H1 (cell line): Measurements from ENCODE around the gene NIPAL3. TPM values are rescaled to one million over a fixed set of nuclear protein-coding genes. Genes with fewer than 3 reads are reported as not detected.

Source experiments
- CTCF ChIA-PET: fragments of 300-600 bp; sonication (Branson Sonifier 250); formaldehyde crosslinking; loops from one replicate; lab custom pipeline; 2021; ENCODE audit not compliant: partially characterized antibody; lab: Charles Lee
- POLR2A ChIA-PET: fragments of 300-600 bp; sonication (Branson Sonifier 250); formaldehyde crosslinking; loops from one replicate; lab custom pipeline; 2021; ENCODE audit warnings: inconsistent platforms; ENCODE audit not compliant: partially characterized antibody; lab: Charles Lee
- DNase-seq, 2 experiments: peaks; one replicate each; pipeline versions ENCODE4 v3.0.0 to v3.0.0-alpha.2; 2010 to 2022; ENCODE audit warnings: low spot score in 2 of 2, low read depth in 1 of 2, mixed read lengths in 1 of 2
- FAIRE-seq: peaks from 2 replicates; lab custom pipeline; 2011; peaks lifted over from hg19 to GRCh38; lab: Jason Lieb, UNC
- H2AFZ ChIP-seq: 2 replicates; pipeline ENCODE4 v1.8.1; 2012; ENCODE audit warnings: low read length, inconsistent platforms
- H2AK5ac ChIP-seq: 2 replicates; pipeline ENCODE4 v1.6.1; 2013; ENCODE audit warnings: low read depth, low read length
- H2BK120ac ChIP-seq: replicated peaks from 2 replicates; pipeline ENCODE3; 2013; ENCODE audit warnings: low read depth, low read length, inconsistent platforms
- H2BK12ac ChIP-seq: 2 replicates; pipeline ENCODE4 v1.6.1; 2013; ENCODE audit warnings: low read depth, low read length
- H2BK15ac ChIP-seq: 2 replicates; pipeline ENCODE4 v1.6.1; 2013; ENCODE audit warnings: low read length
- H2BK20ac ChIP-seq: 2 replicates; pipeline ENCODE4 v1.6.1; 2013; ENCODE audit warnings: low read length
- H2BK5ac ChIP-seq: 2 replicates; pipeline ENCODE4 v1.6.1; 2013; ENCODE audit warnings: low read depth, low read length
- H3K14ac ChIP-seq: 2 replicates; pipeline ENCODE4 v1.6.1; 2013; ENCODE audit warnings: inconsistent platforms; ENCODE audit not compliant: insufficient read length
- H3K18ac ChIP-seq: 2 replicates; pipeline ENCODE4 v1.6.1; 2013; ENCODE audit warnings: low read length; ENCODE audit errors: extremely low read depth
- H3K23ac ChIP-seq: 2 replicates; pipeline ENCODE4 v1.6.1; 2013; ENCODE audit warnings: inconsistent platforms; ENCODE audit not compliant: insufficient read length
- H3K23me2 ChIP-seq: 2 replicates; pipeline ENCODE4 v1.6.1; 2013; ENCODE audit warnings: low read depth, low read length
- H3K27ac ChIP-seq: 2 replicates; pipeline ENCODE4 v1.6.1; 2011; ENCODE audit warnings: low read depth, low read length, inconsistent platforms
- H3K27me3 ChIP-seq, 4 experiments: replicated peaks in 1 of 4; 1 replicate in 1 of 4; 2 replicates in 3 of 4; pipeline versions ENCODE4 v1.6.1 to v1.8.1; 2011 to 2013; ENCODE audit warnings: low read length in 3 of 4, mild to moderate bottlenecking in 3 of 4, inconsistent platforms in 2 of 4, mixed read lengths in 2 of 4, moderate library complexity in 1 of 4; ENCODE audit not compliant: control insufficient read depth in 3 of 4, insufficient read depth in 3 of 4; ENCODE audit errors: extremely low read depth in 1 of 4
- H3K36me3 ChIP-seq, 4 experiments: 2 replicates each; pipeline versions ENCODE4 v1.6.1 to v1.8.1; 2011 to 2013; ENCODE audit warnings: mild to moderate bottlenecking in 4 of 4, low read length in 3 of 4, moderate library complexity in 2 of 4, control low read depth in 1 of 4, inconsistent platforms in 1 of 4; ENCODE audit not compliant: insufficient read depth in 4 of 4, control insufficient read depth in 2 of 4
- H3K4ac ChIP-seq: replicated peaks from 2 replicates; pipeline ENCODE3; 2013; ENCODE audit warnings: low read length, low read depth, mixed read lengths, inconsistent platforms; ENCODE audit not compliant: insufficient read length
- H3K4me1 ChIP-seq, 4 experiments: replicated peaks in 1 of 4; 1 replicate in 1 of 4; 2 replicates in 3 of 4; pipeline versions ENCODE4 v1.6.1 to v1.8.1; 2011 to 2013; ENCODE audit warnings: low read length in 3 of 4, inconsistent platforms in 2 of 4, mixed read lengths in 1 of 4; ENCODE audit not compliant: insufficient read depth in 4 of 4, control insufficient read depth in 3 of 4
- H3K4me2 ChIP-seq, 2 experiments: 2 replicates each; pipeline versions ENCODE4 v1.6.1 to v1.8.1; 2011 to 2013; ENCODE audit warnings: low read depth in 2 of 2, low read length in 2 of 2, control low read depth in 1 of 2, inconsistent platforms in 1 of 2, mild to moderate bottlenecking in 1 of 2; ENCODE audit not compliant: insufficient read depth in 1 of 2
- H3K4me3 ChIP-seq, 4 experiments: fragments of 200-600, 300-600 bp in 1 of 4; sonication (generic), shearing (Covaris generic), sonication (Bioruptor Twin) in 1 of 4; 2 replicates each; pipeline versions ENCODE4 v1.5.1 to v1.8.1; 2011 to 2016; ENCODE audit warnings: low read length in 4 of 4, low read depth in 3 of 4, control low read depth in 2 of 4, inconsistent platforms in 2 of 4, mild to moderate bottlenecking in 2 of 4, mixed read lengths in 1 of 4, moderate library complexity in 1 of 4; ENCODE audit not compliant: insufficient read depth in 2 of 4; ENCODE audit errors: extremely low read depth in 1 of 4
- H3K56ac ChIP-seq: replicated peaks from 2 replicates; pipeline ENCODE3; 2013; ENCODE audit warnings: low read depth, mild to moderate bottlenecking, mixed read lengths, low read length, inconsistent platforms; ENCODE audit not compliant: insufficient read length
- H3K79me1 ChIP-seq: 2 replicates; pipeline ENCODE4 v1.6.1; 2013; ENCODE audit warnings: low read depth, low read length, control low read depth
- H3K79me2 ChIP-seq, 2 experiments: 2 replicates each; pipeline versions ENCODE4 v1.6.1 to v1.8.1; 2012 to 2013; ENCODE audit warnings: low read length in 2 of 2, mild to moderate bottlenecking in 2 of 2, inconsistent platforms in 1 of 2; ENCODE audit not compliant: insufficient read depth in 2 of 2, control insufficient read depth in 1 of 2
- H3K9ac ChIP-seq, 4 experiments: replicated peaks in 1 of 4; 1 replicate in 1 of 4; 2 replicates in 3 of 4; pipeline versions ENCODE4 v1.6.1 to v1.8.1; 2011 to 2013; ENCODE audit warnings: low read depth in 3 of 4, low read length in 3 of 4, control low read depth in 2 of 4, mild to moderate bottlenecking in 2 of 4, moderate library complexity in 2 of 4, inconsistent platforms in 1 of 4; ENCODE audit errors: extremely low read depth in 1 of 4
- H3K9me3 ChIP-seq, 2 experiments: 2 replicates each; pipeline versions ENCODE4 v1.6.1 to v1.8.1; 2012 to 2013; ENCODE audit warnings: mild to moderate bottlenecking in 2 of 2, moderate library complexity in 2 of 2, control low read depth in 1 of 2, inconsistent platforms in 1 of 2, low read depth in 1 of 2, low read length in 1 of 2, mixed read lengths in 1 of 2; ENCODE audit not compliant: insufficient read depth in 2 of 2
- H4K20me1 ChIP-seq, 2 experiments: replicated peaks in 1 of 2; 2 replicates each; pipeline versions ENCODE3 to v1.8.1; 2011 to 2013; ENCODE audit warnings: inconsistent platforms in 2 of 2, low read length in 2 of 2, mild to moderate bottlenecking in 1 of 2; ENCODE audit not compliant: insufficient read depth in 2 of 2, control insufficient read depth in 1 of 2
- H4K5ac ChIP-seq: 2 replicates; pipeline ENCODE4 v1.6.1; 2013; ENCODE audit warnings: low read length, low read depth, mixed read lengths, inconsistent platforms; ENCODE audit not compliant: insufficient read length
- H4K8ac ChIP-seq: 2 replicates; pipeline ENCODE4 v1.8.0; 2013; ENCODE audit warnings: mild to moderate bottlenecking, moderate library complexity, low read length, inconsistent platforms; ENCODE audit not compliant: insufficient read depth; ENCODE audit errors: extremely low read depth
- H4K91ac ChIP-seq: replicated peaks from 2 replicates; pipeline ENCODE3; 2013; ENCODE audit warnings: low read length, mixed read lengths, inconsistent platforms; ENCODE audit not compliant: insufficient read length
- ATF2 ChIP-seq: IDR thresholded peaks from 2 replicates; pipeline ENCODE4 v1.6.1; 2012; ENCODE audit warnings: low read length, inconsistent platforms
- BRCA1 ChIP-seq: IDR thresholded peaks from 2 replicates; pipeline ENCODE4 v1.6.1; 2012; ENCODE audit warnings: low read depth, low read length, improper control_type of control experiment
- CBX8 ChIP-seq: fragments of 300-800, 300-1000 bp; sonication (generic); IDR thresholded peaks from 2 replicates; pipeline ENCODE4 v1.7.1; 2016; ENCODE audit warnings: low read depth, low read length, borderline replicate concordance
- CREB1 ChIP-seq: IDR thresholded peaks from 2 replicates; pipeline ENCODE4 v1.6.1; 2012; ENCODE audit warnings: inconsistent platforms
- CTBP2 ChIP-seq: IDR thresholded peaks from 2 replicates; pipeline ENCODE4 v1.7.0; 2011; ENCODE audit warnings: borderline replicate concordance, mild to moderate bottlenecking, moderate library complexity, mixed read lengths, low read length; ENCODE audit not compliant: insufficient read depth, insufficient read length
- GTF2F1 ChIP-seq: IDR thresholded peaks from 2 replicates; pipeline ENCODE4 v1.6.1; 2012; ENCODE audit warnings: low read depth, low read length, improper control_type of control experiment, borderline replicate concordance
- HDAC6 ChIP-seq: IDR thresholded peaks from one replicate; pipeline ENCODE4 v1.7.1; 2012; ENCODE audit warnings: low read depth, mild to moderate bottlenecking, inconsistent platforms, low read length, moderate library complexity
- KDM5A ChIP-seq: fragments of 200-600 bp; IDR thresholded peaks from 2 replicates; pipeline ENCODE4 v1.7.1; 2012; ENCODE audit warnings: mild to moderate bottlenecking, low read length, inconsistent platforms, mixed read lengths
- MAX ChIP-seq: IDR thresholded peaks from 2 replicates; pipeline ENCODE4 v1.6.1; 2012; ENCODE audit warnings: inconsistent platforms
- SIRT6 ChIP-seq: IDR thresholded peaks from one replicate; pipeline ENCODE4 v1.7.1; 2012; ENCODE audit warnings: low read length, inconsistent platforms
- SIX5 ChIP-seq: IDR thresholded peaks from 2 replicates; pipeline ENCODE4 v1.6.1; 2011; ENCODE audit warnings: mild to moderate bottlenecking, low read depth, low read length
- TAF1 ChIP-seq: IDR thresholded peaks from 2 replicates; pipeline ENCODE4 v1.6.1; 2011; ENCODE audit warnings: mild to moderate bottlenecking, low read depth, low read length
- TAF7 ChIP-seq: optimal IDR thresholded peaks from 2 replicates; pipeline ENCODE3; 2011; ENCODE audit warnings: low read depth, mild to moderate bottlenecking, inconsistent platforms, low read length, moderate library complexity, borderline replicate concordance
- WGBS, 2 experiments: shearing (Covaris generic) in 1 of 2; methylation state at CpG; one replicate each; pipeline versions ENCODE4 v1.1.6 to v1.1.7; 2013 to 2015; ENCODE audit warnings: low lambda C conversion rate in 2 of 2, mixed read lengths in 2 of 2, inconsistent platforms in 1 of 2, low coverage in 1 of 2, missing lambda C conversion rate in 1 of 2; ENCODE audit not compliant: insufficient replicate concordance in 2 of 2, insufficient coverage in 1 of 2, insufficient read length in 1 of 2; ENCODE audit errors: extremely low coverage in 1 of 2, missing lambda C conversion rate in 1 of 2; 5-methylcytosine and 5-hydroxymethylcytosine counted together
- polyA plus RNA-seq, 7 experiments: library from polyadenylated mRNA; depleted of rRNA in 3 of 7; stranded (reverse) in 5 of 7; unstranded in 2 of 7; fragments of >200 nt in 5 of 7; fragments of 200-250 nt in 2 of 7; gene quantifications; 1 replicate in 5 of 7; 2 replicates in 1 of 7; 4 replicates in 1 of 7; pipeline versions ENCODE4 v1.2.1 to v1.2.3, GENCODE V29; 2011 to 2013; ENCODE audit warnings: missing spikeins in 2 of 7, mixed read lengths in 2 of 7
- total RNA-seq: library from RNA; stranded (reverse); fragmentation: NEBNext Ultra II Directional; extraction: Animal tissue kit (Norgen Biotek cat#: 25700); gene quantifications from 2 replicates; pipeline ENCODE4 v1.2.1, GENCODE V29; 2021

Gene NIPAL3
- total and polyA plus RNA-seq, 2 of the 8 experiments (the other 6 are each of a cell fraction or from before 2014, with no cell fraction given): 8.8 to 11.0 TPM

DNA sequence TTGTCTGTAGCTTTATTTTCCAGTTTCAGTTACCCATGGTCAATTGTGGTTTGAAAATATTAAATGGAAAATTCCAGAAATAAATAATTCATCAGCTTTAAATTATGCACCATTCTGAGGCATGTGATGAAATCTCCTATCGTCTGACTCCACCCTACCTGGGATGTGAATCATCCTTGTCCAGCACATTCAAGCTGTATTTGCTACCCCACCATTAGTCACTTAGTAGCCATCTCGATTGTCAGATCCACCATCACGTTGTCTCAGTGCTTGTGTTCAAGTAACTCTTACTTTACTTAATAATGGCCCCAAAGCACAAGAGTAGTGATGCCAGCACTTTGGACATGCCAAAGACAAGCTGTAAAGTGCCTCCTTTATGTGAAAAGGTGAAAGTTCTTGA is 6.1 kb upstream of the NIPAL3 start:
- H4K8ac ChIP-seq: no peak overlapping the region
- no peak overlapping the region for H2AFZ ChIP-seq
- no peak overlapping the region for H3K4ac ChIP-seq
- ChIA-PET POLR2A (interaction anchor here (1.2 kb wide), 1 partner anchor 16 kb away, joined by 4 read pairs; no protein-coding TSS in a partner anchor), CTCF (interaction anchor here (0.8 to 5.6 kb wide), 6 partner anchors 12 to 210 kb away, joined by 3 to 33 read pairs (median 4); no protein-coding TSS in a partner anchor)
- H3K36me3 ChIP-seq: no peaks in the 10 kb centered on the region
- H2BK120ac ChIP-seq: no peak overlapping the region
- TF ChIP-seq BRCA1: no peak
- TF ChIP-seq SIX5: no peak
- no peak for TF ChIP-seq HDAC6
- TF ChIP-seq CREB1: no peak
- no peak for TF ChIP-seq CTBP2
- TF ChIP-seq GTF2F1: no peak
- TF ChIP-seq KDM5A: no peak
- no peak for TF ChIP-seq ATF2
- TF ChIP-seq CBX8: no peak
- TF ChIP-seq MAX: no peak
- no peak for TF ChIP-seq TAF1
- TF ChIP-seq TAF7: no peak
- no peak for TF ChIP-seq SIRT6
- WGBS, 2 experiments: 90% methylated on average over 3 of the region's 3 CpGs; no CpG with 5 or more reads in 1 of the 2 experiments
- H3K56ac ChIP-seq: no peak overlapping the region
- no peaks in the 10 kb centered on the region for H3K9me3 ChIP-seq
- H3K9ac ChIP-seq: no peak overlapping the region
- peaks cover 3% of the 10 kb centered on the region for H3K23me2 ChIP-seq
- no peak overlapping the region for H3K27ac ChIP-seq
- H3K27me3 ChIP-seq: no peaks in the 10 kb centered on the region
- no peak overlapping the region for H3K18ac ChIP-seq
- H2BK15ac ChIP-seq: no peak overlapping the region
- no peak for DNase-seq
- H2BK20ac ChIP-seq: no peak overlapping the region
- no peak overlapping the region for H4K91ac ChIP-seq
- H3K79me1 ChIP-seq: no peaks in the 10 kb centered on the region
- no peak overlapping the region for H2AK5ac ChIP-seq
- no peak overlapping the region for H3K4me2 ChIP-seq
- no peaks in the 10 kb centered on the region for H4K20me1 ChIP-seq
- no peak overlapping the region for H3K23ac ChIP-seq
- no peak overlapping the region for H3K4me3 ChIP-seq
- H2BK5ac ChIP-seq: no peak overlapping the region
- H2BK12ac ChIP-seq: no peak overlapping the region
- no peaks in the 10 kb centered on the region for H3K4me1 ChIP-seq
- FAIRE-seq: no peak
- no peak overlapping the region for H3K14ac ChIP-seq
- no peak overlapping the region for H4K5ac ChIP-seq
- H3K79me2 ChIP-seq: 0 out of 4 replicates have a peak, but pooled peaks cover 0 to 3% of the 10 kb centered on the region in 2 experiments
